HG02981 (cell line): ENCODE measurements around the gene ANKRD42.

Source experiments
- ATAC-seq: cut with Tn5 transposase; IDR thresholded peaks from one replicate; pipeline ENCODE4 v1.9.1; 2021; ENCODE audit warnings: mild to moderate bottlenecking, moderate library complexity; ENCODE audit not compliant: unreplicated experiment

ANKRD42 gene

GRCh38 chr11:83285771-83286528 is 92.4 kb downstream of the ANKRD42 start, which contains the start of gene CCDC90B:
Gene CCDC90B (minus strand): TSS chr11:83286367. CDS start chr11:83285972, 395 bp downstream.
- ATAC-seq = peak; percentile 89

- no peak for ATAC-seq
These were observed 94.1 kb downstream of the ANKRD42 start for GRCh38 chr11:83287631-83288030.

GRCh38 chr11:83292709-83293456 is 99.4 kb downstream of the ANKRD42 start:
- peak; percentile 81 for ATAC-seq

GRCh38 chr11:83293457-83293774 is 99.9 kb downstream of the ANKRD42 start:
- no peak for ATAC-seq

- no peak for ATAC-seq
These were observed 100.7 kb downstream of the ANKRD42 start for GRCh38 chr11:83294208-83294607.
